RPMI8226 (cell line): Measurements from ENCODE around the gene FANCE.

Source experiments
- DNase-seq: peaks from one replicate; pipeline ENCODE4 v3.0.0-alpha.2; 2015

The FANCE gene

DNA sequence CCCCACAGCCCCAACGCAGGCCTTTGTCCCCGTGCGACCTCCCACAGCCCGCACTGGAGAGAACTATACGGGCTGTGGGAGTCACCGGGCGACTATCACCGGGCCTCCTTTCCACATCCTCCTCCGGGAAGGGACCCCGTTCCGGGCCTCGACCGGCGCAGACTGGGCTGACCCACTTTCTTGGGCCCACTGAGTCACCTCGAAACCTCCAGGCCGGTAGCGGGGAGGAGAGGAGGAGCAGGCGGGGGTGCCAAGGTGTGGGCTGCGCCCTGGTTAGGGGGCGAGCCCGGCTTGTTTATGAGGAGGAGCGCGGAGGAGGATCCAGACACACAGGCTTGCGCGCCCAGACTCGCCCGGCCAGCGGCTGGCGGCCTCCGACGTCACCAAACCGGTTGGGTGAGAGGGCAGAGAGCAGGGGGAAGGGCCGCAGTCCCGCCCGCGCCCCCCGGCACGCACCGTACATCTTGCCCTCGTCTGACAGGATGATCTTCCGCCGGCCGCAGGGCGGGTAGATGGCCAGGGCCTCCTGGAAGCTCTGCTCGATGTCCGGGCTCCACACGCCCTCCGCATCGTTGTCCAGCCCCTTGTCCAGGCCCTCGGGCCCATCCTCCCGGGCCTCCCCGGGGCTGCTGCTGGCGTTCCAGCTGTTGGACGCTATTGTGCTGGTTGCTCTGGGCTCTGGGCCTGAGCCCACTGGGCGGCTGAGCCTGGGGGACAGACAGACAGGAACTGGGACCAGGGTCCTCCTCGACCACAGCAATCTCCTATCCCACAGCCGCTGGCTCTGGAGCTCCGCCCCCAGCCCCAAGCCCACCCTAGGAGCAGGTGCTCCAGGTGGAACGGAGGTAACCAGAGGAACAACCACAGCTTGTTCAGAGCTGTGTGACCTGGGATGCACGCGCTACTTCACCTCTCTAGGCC lies 34.1 kb downstream of the FANCE start:
- no peak for DNase-seq

DNA sequence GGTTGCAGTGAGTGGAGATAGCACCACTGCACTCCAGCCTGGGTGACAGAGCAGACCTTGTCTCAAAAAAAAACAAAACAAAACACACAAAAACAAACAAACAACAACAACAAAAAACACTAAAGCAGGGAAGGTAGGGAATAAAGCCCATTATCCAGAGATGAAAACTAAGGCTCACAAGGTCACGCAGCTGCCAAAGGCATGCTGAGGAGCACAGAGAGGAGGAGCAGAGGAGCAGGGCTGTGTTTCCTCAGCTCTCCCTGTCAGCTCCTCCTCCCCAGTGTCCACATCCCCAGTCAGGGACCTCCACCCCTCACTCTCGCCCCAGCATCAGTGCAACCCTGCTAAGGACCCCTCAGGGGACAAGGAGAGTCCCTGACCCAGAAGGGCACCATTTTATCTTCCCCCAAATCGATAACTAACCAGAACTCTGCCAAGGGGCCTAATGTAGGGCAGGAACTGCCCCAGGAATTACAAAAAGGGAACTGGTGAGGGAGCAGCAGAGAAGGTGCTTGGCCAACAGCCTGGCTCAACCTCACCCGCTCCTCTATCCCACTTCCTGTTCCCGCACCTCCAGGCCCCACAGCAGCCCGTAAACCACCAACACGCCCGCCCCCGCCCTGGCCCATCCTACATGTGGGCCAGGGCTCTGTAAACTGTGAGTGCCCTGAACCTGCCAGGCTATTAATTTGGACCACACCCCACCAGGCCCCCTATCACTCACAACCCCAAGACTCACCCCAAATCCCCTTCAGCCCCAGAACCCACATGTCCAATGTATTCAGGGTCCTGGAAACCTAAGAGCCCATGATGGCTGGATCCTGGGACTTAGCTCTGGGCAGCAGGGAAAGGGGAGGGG lies 35.7 kb downstream of the FANCE start:
- DNase-seq: no peak

DNA sequence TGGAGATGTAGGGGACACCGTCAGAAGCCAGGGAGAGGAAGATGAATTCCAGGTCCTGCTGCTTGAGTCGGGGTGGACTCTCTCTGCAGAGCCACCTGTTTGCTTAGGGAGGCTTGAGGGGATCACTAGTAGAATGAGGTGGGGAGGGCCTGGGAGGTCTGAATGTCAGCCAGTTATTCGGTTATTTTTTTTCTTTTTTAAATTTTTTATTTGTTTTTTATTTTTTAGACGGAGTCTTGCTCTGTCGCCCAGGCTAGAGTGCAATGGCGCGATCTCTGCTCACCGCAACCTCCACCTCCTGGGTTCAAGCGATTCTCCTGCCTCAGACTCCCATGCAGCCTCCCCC lies 36.4 kb downstream of the FANCE start:
- no peak for DNase-seq

DNA sequence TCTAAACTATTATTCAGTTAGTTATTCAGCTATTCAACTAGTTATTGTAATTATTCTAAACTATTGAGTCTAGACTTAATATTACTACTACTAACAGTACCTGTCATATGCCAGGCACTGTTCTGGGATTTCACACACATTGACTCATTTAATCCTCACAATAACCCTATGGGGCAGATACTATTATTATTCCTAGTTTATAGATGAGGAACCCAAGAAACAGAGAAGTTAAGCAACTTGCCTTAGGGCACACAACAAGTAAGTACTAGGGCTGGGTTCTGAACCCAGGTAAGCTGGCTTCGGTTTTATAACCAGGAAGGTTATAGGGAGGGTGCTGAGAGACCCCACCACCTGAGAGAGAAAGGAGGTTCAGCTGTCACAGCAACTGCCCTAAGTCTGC lies 36.9 kb downstream of the FANCE start:
- DNase-seq: no peak

DNA sequence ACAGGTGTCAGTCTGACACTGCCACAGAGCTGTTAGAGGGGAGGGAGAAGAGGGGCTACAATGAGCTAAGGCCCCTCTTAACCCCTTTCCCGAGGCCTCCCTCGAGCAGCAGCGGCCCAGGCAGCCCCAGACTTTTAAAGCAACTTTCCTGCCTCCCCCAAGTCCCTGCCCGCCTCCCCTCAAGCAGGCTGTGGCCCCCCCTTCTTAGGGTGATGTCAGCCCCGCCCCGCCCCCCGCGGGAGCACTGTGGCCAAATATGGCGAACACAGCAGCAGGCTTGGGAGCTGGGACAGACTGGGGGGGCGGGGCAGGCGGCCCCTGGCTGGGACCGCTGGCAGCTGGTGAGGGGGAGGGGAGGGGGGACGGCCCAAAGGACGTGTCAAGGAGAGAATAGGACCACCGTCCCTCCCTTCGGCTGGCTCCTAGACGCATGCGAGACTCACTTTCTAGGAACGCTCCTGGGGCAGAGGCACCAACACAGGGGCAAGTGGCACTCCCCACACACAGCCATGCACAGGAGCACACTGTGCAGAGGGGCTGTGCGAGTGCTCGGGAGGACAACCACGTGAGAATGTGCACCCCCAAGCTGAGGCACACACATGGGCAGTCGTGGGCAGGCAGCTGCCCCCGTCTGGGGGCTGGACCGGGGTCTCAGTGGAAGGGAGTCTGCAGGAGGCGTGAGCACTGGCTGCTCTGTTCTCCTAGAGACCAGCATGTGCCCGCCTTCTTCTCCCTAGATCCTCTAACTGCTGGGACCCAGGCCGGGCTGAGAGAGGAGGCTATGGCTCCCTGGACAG lies 38.1 kb downstream of the FANCE start:
- no peak for DNase-seq

DNA sequence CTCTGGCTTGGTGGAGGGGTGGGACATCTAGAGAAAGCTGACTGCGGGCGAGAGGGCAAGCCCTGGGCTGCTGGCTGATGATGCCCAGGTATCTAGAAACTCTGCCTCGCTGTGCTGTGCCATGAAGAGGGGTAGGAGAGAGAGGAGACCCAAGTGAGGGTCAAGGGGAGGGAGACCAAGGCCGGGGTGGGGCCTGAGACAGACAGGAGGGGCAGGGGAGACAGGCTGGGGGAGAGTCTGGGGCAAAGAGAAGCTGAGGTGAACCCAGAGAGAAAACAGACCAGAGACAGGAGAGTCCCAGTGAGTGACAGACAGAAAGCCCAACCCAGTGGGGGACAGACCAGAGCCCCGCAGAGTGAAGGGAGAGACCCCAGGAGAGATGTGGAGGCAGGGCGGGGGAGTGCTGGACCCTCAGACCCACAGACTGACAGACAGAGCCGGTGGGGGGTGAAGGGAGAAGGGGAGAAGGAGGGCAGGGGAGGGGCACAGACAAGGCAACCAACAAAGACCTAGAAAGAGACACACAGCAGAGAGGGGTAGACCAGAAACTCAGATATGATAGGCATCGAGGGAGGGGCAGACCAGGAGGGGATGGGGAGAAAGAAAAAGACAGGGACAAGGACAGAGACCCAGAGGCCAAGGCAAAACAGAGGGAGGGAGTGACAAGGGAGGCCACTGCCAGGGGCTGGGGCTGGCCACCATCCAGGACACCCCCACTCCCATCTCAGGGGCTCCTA lies 38.9 kb downstream of the FANCE start:
- DNase-seq: no peak

DNA sequence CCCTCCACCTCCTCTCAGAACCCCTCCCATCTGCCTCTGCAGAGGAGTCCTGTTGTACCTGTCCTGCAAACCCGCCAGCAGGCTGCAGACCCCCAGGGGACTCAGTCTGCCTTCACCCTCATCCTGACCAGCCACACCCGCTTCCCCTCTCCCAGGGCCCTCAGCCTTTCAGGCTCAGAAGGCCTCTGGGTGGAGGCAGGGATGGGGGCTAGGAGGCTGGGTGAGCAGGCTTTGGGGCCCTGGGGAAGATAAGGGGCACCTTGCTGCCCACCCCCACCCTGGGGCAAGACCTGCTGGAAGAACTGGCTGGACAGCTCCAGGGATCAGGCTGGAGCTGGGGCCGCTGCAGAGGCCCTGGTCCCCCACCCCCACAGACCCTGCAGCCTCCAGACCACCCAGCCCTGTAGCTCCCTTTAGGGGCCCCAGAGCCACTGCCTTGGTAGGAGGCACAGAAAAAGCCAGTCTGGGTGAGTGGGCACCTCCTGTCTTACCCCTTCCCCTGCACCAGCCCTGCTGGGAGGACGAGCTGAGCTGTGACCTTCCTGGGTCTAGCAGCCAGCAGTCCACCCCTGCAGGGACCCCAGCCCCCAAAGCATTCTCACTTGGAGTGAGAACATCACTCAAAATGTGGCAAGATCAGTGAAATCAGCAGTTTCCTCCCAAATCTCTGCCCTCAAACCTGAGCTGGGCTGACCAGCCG lies 39.6 kb downstream of the FANCE start:
- no peak for DNase-seq

DNA sequence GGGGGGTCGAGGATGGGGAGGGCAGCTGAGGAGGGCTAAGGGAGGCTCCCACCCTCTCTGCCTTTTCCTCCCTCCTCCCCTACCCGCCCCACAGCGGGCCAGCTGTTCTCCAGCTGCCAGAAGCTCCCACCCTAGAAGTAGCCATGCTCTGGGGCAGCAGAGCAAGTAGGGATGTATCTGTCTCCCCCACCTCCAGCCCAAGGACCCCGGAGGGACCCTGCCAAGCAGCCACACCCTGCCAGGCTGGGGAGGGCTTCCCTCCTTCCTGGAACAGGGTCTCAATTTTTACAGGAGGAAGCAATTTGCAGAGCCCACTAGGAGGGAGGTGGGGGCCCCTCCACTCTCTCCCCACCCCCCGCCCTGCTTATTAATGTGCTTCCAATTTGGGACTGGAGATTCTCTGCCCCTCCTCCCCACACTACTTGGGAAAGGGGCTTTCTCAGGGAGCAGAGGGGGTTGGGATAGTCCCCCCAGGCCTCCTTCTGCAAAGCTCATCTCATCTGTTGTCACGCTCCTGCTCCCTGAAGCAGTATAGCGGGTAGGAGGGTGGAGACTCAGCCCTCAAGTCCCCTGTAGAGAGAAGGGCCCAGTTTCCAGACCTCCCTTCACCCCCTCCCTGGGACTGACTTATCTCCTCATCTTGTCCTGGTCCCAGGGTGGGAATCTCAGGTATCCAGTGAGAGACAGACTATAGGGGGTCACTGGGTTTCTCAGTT lies 40.3 kb downstream of the FANCE start:
- no peak for DNase-seq

DNA sequence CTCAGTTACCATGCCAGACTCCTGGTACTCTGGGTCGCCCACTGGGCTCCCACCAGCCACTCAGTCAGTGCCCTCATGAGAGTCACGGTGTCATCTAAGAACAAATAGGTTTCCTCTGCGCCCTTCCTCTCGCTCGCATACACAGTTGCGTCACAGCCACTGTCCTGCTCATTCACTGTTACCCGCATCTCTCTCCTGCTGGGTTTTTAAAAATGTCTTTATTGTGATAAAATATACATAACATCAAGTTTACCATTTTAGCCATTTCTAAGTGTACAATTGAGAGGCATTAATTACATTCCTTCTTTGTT lies 40.8 kb downstream of the FANCE start:
- DNase-seq: no peak

DNA sequence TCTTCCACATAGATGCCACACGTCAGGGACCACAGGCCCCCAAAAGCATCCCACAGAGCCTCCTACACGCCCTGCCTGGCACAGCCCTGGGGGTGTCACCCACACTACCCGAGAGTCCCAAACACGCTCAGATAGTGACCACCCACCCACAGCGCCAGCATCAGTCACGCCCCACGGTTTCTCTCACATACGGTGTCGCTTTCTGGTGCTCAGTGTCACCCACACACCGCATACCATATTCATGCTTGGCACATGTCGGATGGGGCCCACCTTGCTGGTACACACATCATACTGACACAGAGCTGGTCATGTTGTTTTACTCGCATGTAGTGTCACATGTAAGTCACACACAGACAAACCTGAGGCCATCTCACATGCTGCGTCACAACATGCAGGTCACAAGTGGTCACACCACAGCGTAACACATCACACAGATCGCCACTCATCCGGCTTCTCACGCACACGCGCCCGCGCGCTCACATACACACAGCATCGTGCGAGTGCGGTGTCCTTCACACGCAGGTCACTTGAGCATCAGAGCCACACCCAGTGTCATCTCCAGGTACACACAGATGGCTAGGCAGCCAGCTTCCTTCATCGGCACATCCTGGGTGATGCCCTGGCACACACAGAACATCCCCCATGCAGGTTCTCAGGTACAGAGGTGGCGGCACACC lies 41.3 kb downstream of the FANCE start:
- no peak for DNase-seq

DNA sequence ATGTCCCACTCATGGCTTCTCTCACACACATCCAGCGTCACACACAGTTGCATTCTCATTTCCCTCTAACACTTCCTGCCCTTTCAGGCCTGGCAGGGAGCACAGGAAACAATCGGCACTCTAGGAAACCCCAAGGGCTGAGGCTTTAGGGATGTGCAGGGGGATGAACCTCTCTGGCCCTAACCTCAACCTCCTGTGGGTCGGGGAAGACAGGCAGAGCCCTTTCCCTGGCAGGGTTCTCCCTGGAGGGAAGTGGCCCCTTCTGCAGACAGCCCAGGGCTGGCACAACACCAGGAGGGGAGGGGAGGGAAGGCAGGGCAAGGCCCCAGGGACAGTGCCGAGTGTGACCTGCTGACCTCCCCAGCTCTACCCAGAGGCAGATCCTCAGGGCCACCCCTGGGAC lies 42.0 kb downstream of the FANCE start:
- DNase-seq: no peak

DNA sequence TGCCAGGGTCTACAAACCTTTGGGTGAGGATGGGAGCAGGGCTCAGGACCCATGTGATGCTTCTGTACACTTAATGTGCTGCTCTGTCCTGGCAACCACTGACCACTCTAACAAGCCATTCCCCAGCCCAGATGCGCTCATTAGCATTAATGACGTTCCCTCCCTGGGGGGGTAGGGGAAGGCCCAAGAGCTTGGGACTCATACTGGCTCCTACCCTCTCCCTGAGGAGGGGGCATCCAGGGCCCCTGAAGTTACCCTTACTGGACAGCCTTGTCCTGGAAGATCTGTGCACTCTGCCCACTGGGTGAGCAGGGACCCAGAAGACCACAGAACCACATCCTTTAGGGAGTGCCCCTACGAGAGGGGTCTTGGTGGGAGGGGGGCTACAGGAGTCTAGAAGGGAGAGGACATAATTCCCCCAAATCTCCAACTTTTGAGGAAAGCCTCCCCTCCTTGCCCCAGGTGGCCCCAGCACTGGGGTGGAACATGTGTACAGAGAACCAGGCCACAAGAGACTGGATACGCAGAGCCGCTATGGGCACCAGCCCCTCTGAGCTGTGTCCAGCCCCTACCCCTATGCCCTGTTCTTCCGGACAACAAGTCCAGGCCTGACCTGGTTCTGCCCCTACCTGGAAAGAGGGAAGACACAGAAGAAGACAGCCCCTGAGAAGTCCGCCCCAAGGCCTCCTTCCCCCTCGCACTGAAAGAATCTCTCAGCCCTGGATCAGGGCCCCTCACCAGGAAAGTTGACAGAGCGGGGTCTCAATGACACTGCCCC lies 43.3 kb downstream of the FANCE start:
- no peak for DNase-seq

DNA sequence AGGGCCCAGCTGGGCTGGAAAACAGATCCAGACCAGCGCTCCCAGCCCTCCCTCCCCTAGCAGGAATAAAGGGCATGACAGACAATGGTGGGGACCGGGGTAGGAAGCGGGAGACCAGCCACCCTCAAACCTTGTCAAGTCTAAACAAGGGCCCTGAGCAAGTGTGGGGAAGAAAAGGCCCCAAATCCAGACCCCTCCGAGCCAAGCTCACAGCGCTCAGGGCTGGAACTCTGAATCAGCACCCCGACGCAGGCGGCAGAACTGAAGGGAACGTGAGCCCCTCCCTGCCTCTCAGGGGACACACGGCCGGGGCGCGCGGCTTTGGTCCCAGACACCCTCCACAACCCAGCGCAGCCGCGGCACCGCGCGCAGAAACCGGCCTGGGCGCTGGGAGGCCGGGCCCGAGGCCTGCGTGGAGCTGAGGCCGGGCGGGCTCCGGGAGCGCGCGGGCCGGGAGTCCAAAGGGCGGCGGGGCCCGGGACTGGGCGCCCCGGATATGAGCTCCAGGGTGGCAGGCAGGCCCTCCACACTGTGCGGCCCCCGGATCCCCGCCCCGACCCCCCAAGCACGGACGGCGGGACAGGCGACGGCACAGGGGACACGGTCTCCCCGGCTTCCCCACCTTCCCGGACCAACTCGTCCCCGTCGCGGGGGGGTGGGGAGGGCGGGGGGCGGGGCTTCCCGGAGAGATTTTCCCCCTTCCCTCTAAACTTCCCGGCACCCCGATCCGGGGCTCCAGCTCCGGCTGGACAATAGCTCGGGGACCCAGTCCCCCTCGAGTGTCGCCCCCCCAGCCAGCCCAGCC lies 44.1 kb downstream of the FANCE start:
- no peak for DNase-seq

DNA sequence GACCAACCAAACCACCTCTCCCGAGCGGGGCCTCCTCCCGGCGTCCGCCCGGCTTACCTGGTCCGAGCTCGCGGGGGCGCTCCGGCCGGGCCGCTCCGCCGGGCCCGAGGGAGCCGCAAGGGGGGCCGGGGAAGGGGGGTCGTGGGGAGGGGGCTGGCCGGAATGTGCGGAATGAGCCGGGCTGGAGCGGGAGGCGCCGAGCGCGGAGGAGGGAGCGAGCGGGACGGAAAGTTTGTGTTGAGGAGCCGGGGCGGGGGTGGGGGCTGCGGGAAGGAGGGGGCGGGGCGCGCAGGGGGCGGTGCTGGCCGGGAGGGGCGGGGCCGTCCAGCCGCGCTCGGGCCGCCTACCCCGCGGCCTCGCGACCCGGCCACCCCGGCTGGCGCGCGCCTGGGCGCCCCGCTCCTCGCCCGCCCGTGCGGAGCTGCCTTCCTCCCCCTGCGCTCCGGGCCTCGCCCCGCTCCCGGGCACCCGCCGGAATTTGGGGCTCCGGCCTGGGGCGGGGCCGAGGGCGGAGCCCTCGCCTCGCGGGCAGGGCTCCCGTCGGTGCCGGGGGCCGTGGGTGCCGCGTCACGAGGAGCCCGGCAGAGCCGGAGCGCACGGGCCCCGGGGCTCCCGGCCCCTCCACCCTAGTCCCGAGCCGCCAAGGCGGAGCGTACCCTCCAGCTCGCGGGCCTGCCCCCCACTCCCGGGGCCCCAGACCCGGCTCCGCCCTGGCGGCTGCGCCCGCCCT lies 44.9 kb downstream of the FANCE start, which contains the start of gene TEAD3:
TEAD3 (minus strand) TSS at position 239 of the 730 bp plus-strand sequence.
- DNase-seq: peak; percentile 73

DNA sequence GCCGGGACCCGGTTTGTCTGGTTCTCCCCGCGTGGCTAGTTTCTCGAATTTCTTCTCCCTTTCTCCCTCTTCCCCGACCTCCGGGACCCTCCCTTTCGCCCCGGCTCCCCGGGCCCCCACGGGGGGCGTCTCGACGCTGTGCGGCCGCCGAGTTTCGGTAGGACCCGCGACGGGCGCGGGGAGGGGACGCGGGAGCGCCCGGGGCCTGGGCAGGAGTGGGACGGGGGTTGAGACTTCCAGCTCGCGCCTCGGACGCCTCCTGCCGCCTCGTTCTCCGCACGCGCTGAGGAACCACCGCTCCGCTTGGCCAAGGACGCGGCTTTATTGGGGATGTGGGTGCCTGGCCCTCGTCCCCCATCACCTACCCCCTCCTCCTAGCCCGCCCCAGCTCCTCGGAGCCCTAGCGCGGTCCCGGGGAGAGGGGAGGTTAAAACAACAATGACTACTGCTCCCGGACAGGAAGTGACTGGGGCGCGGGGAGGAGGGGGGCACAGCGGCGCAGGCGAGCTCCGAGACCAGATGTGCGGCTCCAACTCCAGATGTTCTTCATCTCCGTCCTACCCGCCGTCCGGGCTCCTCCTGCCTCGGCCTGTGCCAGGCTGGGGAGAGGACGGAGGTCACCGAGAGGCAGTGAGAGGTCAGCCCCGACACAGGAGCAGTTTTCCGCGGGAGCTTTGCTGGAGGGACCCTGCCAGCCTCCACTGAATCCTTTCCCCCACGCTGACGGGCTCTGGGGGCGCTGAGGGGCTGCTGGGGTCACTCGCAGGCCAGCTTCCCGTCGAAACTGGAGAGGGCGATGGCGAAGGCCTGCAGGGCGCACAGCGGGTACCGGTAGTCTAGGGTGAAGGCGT lies 45.7 kb downstream of the FANCE start:
- DNase-seq: peak; percentile 80

DNA sequence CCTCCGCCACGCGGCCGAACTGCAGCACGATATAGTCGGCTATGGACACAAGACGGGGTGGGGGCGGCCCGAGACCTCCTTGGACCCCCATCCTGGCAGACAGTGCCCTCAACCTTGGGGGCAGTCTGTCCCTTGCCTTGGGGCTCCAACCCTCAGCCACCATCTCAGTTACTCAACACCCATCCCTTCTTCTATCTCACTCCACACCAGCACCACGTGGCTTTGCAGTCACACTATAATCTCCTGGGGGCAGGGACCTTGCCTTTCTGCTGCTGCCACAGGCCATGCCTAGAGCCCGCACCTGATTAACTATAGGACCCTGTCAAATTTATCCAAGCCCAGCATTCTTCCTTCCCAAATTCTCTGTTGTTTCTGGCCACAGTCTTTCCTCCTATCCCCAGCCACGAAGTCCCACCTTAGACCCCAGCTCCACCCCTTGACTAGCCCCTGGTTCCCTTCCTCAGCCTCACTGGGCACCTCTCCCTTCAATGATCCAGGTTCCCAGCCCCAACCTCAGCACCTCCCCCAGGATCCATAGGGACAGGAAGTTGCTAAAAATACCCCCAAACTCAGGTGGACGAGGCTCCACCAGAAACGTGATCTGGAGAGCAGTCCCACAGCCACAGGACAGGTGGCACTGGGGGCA lies 46.4 kb downstream of the FANCE start:
- DNase-seq: no peak

DNA sequence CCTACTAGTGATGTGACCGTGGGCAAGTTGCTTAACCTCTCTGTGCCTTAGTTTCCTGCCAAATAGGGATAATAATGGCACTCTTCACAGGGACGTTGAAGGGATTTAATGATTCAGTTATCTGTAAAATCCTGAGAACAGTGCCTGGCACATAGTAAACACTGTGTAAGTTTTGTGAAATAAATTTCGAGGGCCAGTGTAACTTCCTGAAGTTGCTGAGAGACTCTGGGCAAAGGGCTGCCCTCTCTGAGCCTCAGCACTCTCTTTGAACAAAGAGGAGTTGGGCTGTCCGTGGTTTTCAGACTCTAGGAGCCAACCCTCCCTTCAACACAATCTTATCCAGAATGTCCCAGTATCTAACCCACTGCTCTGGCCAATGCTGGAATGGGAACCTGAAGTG lies 47.2 kb downstream of the FANCE start:
- no peak for DNase-seq
